Measurements from ENCODE around the gene UBE2F. TPM values are rescaled to one million over a fixed set of nuclear protein-coding genes. Genes with fewer than 3 reads are reported as not detected.

The UBE2F gene
- total and polyA plus RNA-seq, 12 donors: 26.8 to 101 (median 54.5) TPM

DNA sequence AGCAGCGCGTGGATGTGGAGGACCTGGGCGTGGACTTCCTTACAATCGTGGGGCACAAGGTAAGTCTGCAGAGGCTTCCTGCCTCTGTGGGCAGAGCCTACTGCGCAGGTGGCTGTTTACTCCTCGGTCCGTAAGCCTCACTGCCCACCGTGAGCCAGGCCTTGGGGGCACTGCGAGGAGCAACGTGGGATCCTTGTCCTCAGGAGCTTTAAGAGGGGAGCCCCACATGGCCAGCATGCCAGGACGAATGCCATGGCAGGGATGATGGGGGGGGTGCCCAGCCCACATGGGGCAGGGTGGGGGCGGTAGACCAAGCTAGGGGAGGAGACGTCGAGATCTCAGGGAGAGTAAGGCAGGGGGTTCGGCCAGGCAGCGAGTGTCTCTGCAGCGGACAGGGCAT, 115.3 kb downstream of the UBE2F start:
- intact Hi-C loops (cut with DNase I): no loop called here
- Histone ChIP-seq H3K27me3 (no peaks in the 10 kb centered on the region), H3K4me3 (no peak overlapping the region), H3K27ac (no peak overlapping the region), H3K9me3 (replicated peaks in 1 of 3) (no peaks in the 10 kb centered on the region), H3K36me3 (replicated peaks in 1 of 2) (peaks cover 0 to 12% of the 10 kb centered on the region in 2 donors), H3K4me1 (replicated peaks in 1 of 2) (no peaks in the 10 kb centered on the region)
- 93 to 95% (median 94%) methylated on average over 13 to 17 of the region's 17 CpGs for WGBS, 4 donors
- TF ChIP-seq, protein P1, sequence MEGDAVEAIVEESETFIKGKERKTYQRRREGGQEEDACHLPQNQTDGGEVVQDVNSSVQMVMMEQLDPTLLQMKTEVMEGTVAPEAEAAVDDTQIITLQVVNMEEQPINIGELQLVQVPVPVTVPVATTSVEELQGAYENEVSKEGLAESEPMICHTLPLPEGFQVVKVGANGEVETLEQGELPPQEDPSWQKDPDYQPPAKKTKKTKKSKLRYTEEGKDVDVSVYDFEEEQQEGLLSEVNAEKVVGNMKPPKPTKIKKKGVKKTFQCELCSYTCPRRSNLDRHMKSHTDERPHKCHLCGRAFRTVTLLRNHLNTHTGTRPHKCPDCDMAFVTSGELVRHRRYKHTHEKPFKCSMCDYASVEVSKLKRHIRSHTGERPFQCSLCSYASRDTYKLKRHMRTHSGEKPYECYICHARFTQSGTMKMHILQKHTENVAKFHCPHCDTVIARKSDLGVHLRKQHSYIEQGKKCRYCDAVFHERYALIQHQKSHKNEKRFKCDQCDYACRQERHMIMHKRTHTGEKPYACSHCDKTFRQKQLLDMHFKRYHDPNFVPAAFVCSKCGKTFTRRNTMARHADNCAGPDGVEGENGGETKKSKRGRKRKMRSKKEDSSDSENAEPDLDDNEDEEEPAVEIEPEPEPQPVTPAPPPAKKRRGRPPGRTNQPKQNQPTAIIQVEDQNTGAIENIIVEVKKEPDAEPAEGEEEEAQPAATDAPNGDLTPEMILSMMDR (IDR thresholded peaks at IDR 0.05): no peak
- no peak for TF ChIP-seq POLR2A (IDR thresholded peaks at IDR 0.05)
- peak in 2 of 7 donors; percentile 13 to 20 for DNase-seq

DNA sequence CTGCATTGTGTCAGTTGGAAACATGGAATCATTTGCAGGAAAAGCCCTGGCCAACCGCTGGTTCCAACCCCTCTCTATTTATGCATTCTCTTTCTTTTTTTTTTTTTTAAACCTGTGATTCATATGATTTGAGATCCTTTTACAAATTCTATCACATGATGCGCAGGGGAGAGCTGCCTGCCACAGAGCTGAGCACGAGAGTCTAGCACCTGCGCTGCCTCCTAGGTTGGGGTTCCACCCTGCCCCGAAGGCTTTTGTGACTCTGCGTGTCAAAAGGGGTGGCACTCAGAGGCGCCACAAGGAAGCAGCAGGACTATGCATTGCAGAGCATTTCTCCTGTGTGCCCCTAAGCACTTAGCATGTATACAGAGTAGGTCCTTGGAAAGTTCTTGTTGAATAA, 116.0 kb downstream of the UBE2F start:
- no peak for DNase-seq
- 92 to 96% (median 94%) methylated on average over 7 of the region's 7 CpGs for WGBS, 4 donors

GRCh38 chr2:238083919-238084318, 117.1 kb downstream of the UBE2F start:
- no peak overlapping the region for H3K27ac ChIP-seq
- H3K9me3 ChIP-seq (replicated peaks in 1 of 3): no peaks in the 10 kb centered on the region
- H3K36me3 ChIP-seq (replicated peaks in 1 of 2): peaks cover 0 to 12% of the 10 kb centered on the region in 2 donors
- H3K4me1 ChIP-seq (replicated peaks in 1 of 2): no peaks in the 10 kb centered on the region
- H3K4me3 ChIP-seq: no peak overlapping the region
- DNase-seq: no peak
- H3K27me3 ChIP-seq: no peaks in the 10 kb centered on the region
- TF ChIP-seq POLR2A (IDR thresholded peaks at IDR 0.05): no peak
- TF ChIP-seq, protein P1 (IDR thresholded peaks at IDR 0.05): no peak
- intact Hi-C loops (cut with DNase I): no loop called here
- 85 to 98% (median 97%) methylated on average over 5 of the region's 5 CpGs for WGBS, 4 donors

More for the DNA sequence above, 116.0 kb downstream of the UBE2F start:
- H3K36me3 ChIP-seq (replicated peaks in 1 of 2): peaks cover 0 to 12% of the 10 kb centered on the region in 2 donors
- H3K9me3 ChIP-seq (replicated peaks in 1 of 3): no peaks in the 10 kb centered on the region
- intact Hi-C loops (cut with DNase I): no loop called here
- no peaks in the 10 kb centered on the region for H3K4me1 ChIP-seq (replicated peaks in 1 of 2)
- no peak overlapping the region for H3K27ac ChIP-seq
- no peak for TF ChIP-seq POLR2A (IDR thresholded peaks at IDR 0.05)
- TF ChIP-seq, protein P1 (IDR thresholded peaks at IDR 0.05): no peak
- no peak overlapping the region for H3K4me3 ChIP-seq
- H3K27me3 ChIP-seq: no peaks in the 10 kb centered on the region

GRCh38 chr2:238084761-238085160, 117.9 kb downstream of the UBE2F start:
- TF ChIP-seq, protein P1 (IDR thresholded peaks at IDR 0.05): no peak
- TF ChIP-seq POLR2A (IDR thresholded peaks at IDR 0.05): no peak
- no peak overlapping the region for H3K4me3 ChIP-seq

More at GRCh38 chr2:238084761-238085160, 117.9 kb downstream of the UBE2F start:
- intact Hi-C loops (cut with DNase I): no loop called here
- H3K4me1 ChIP-seq (replicated peaks in 1 of 2): no peaks in the 10 kb centered on the region
- H3K27ac ChIP-seq: no peak overlapping the region
- peaks cover 0 to 12% of the 10 kb centered on the region in 2 donors for H3K36me3 ChIP-seq (replicated peaks in 1 of 2)
- 92 to 96% (median 94%) methylated on average over 7 of the region's 7 CpGs for WGBS, 4 donors
- H3K27me3 ChIP-seq: no peaks in the 10 kb centered on the region
- peak in 1 of 7 donors; percentile 2 for DNase-seq
- H3K9me3 ChIP-seq (replicated peaks in 1 of 3): no peaks in the 10 kb centered on the region

Data from adrenal gland (tissue), 12 donors.